ENCODE measurements around the gene MAP2K5.

The MAP2K5 gene

DNA sequence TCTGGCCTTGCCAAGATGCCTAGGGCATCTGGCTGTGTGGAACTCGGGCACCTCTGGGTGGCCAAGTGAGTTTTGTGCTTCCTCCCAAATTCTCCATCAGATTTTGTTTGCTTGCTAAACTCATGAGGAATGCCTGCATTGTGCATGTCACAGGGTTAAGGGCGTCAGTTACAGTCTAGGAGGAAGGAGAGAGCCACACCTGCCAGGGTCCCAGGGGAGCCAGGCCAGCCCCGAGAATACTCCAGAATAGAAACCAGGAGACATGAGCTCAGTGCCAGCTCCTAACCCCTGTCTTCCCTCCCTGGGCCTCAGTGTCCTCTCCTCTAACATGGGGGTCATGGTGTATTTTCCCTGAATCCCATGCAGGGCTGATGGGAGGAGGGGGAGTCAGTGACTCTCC is 260.8 kb downstream of the MAP2K5 start:
- H2AFZ ChIP-seq (ENCODE audit: low read length): no peak overlapping the region
- no peak overlapping the region for H3K4me3 ChIP-seq (ENCODE audit: low read depth, low read length, poor library complexity, severe bottlenecking)
- no peaks in the 10 kb centered on the region for H3K79me2 ChIP-seq (ENCODE audit: insufficient read depth, low read length)
- no peaks in the 10 kb centered on the region for H3K9me3 ChIP-seq (ENCODE audit: low read length)
- peaks cover 61% of the 10 kb centered on the region for H3K4me1 ChIP-seq (ENCODE audit: insufficient read depth, low read length, severe bottlenecking)
- no peak overlapping the region for H3K9ac ChIP-seq (ENCODE audit: low read length)
- TF ChIP-seq, protein P1, sequence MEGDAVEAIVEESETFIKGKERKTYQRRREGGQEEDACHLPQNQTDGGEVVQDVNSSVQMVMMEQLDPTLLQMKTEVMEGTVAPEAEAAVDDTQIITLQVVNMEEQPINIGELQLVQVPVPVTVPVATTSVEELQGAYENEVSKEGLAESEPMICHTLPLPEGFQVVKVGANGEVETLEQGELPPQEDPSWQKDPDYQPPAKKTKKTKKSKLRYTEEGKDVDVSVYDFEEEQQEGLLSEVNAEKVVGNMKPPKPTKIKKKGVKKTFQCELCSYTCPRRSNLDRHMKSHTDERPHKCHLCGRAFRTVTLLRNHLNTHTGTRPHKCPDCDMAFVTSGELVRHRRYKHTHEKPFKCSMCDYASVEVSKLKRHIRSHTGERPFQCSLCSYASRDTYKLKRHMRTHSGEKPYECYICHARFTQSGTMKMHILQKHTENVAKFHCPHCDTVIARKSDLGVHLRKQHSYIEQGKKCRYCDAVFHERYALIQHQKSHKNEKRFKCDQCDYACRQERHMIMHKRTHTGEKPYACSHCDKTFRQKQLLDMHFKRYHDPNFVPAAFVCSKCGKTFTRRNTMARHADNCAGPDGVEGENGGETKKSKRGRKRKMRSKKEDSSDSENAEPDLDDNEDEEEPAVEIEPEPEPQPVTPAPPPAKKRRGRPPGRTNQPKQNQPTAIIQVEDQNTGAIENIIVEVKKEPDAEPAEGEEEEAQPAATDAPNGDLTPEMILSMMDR (IDR thresholded peaks at IDR 0.05; ENCODE audit: low read length): peak; percentile 18; the same call in 1 of the 2 replicates
- no peak for TF ChIP-seq EZH2 (IDR thresholded peaks at IDR 0.05; ENCODE audit: borderline replicate concordance, low read length)
- H3K36me3 ChIP-seq (ENCODE audit: insufficient read depth, low read length): no peaks in the 10 kb centered on the region
- peak overlapping the region; percentile 86 for H3K27ac ChIP-seq (ENCODE audit: low read depth, low read length, poor library complexity, severe bottlenecking)
- no peaks in the 10 kb centered on the region for H4K20me1 ChIP-seq (ENCODE audit: insufficient read depth, low read length)
- no peak overlapping the region for H3K4me2 ChIP-seq (ENCODE audit: low read length)
- no peaks in the 10 kb centered on the region for H3K9me2 ChIP-seq (ENCODE audit: low read depth, low read length)
- H3F3A ChIP-seq (ENCODE audit: insufficient read depth, low read length): no peaks in the 10 kb centered on the region
- H3K27me3 ChIP-seq (ENCODE audit: insufficient read depth, low read length): no peaks in the 10 kb centered on the region

DNA sequence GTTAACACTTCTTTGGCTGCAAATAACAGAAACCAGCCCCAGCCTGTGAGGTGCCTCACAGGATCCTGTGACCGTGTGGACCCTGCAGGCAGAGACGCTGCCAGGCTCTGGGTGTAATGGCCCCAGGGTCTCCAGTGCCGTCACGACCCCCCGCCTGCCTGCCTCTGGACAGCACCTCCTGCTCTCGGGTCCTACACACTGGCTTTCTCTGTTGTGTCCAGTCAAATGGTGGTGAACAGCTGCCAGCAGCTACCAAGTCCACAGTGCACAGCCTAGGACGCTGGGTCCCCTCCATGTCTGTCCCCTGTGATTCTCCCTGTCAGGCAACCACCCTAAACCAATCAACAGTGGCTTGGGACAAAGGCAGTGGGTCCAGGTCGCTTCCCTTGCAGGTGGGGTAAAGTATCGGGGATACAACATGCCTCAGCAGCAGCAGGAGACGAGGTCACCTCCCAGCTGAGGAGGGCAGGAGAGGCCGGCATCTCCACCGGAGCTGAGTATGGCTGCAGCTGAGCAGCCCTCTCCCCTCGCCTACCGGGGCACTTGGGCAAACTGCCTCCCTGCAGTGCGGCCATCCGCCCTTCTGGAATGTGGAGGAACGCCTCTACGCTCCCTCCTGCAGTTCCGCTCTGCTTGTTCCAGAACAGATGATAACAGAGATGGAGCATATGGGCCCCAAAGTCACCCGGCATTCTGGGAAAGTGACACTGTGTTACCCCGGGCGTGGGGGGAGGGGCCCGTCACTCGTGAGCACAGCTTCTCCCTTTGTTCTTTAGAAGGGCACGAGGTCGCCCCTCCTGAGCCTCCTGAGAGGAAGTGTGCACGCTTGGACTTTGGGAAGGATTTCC is 261.7 kb downstream of the MAP2K5 start:
- H3K9ac ChIP-seq (ENCODE audit: low read length): no peak overlapping the region; the same call in 1 of the 2 replicates
- no peak for TF ChIP-seq EZH2 (IDR thresholded peaks at IDR 0.05; ENCODE audit: borderline replicate concordance, low read length)
- TF ChIP-seq, protein P1 (IDR thresholded peaks at IDR 0.05; ENCODE audit: low read length): no peak

DNA sequence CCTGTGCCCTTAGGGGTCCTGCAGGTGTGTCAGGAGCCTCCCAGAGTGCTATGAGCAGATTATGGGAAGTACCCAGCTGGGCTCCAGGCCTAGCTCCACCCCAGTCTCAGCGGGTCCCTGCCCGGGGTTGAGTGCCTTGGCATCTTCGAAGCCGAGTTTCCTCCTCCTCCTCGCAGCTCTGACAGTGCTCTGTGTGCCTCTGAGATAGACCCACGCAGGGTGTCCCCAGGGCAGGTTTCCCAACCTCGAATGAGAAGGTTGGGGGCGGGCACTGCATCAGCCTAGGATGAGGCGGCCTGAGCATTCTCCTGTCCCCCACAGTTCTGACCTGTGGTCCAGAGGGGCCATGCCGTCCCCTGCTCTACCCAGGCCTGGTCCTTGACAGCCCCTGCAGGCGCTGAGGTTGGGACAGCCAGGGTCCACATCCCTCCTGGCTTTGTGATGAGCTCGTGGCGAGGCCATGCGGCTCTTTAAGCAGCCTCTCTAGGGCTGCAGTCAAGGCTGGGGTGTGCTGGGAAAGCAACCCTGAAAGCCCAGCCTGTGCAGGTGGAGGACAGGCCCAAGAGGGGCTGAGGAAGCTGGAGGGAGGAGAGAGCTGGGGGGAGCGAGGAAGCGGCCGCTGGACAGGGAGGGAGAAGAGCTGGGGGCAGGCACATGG is 262.6 kb downstream of the MAP2K5 start:
- no peaks in the 10 kb centered on the region for H3K36me3 ChIP-seq (ENCODE audit: insufficient read depth, low read length)
- peak overlapping the region; percentile 86 for H3K27ac ChIP-seq (ENCODE audit: low read depth, low read length, poor library complexity, severe bottlenecking)
- H4K20me1 ChIP-seq (ENCODE audit: insufficient read depth, low read length): no peaks in the 10 kb centered on the region
- no peaks in the 10 kb centered on the region for H3K9me3 ChIP-seq (ENCODE audit: low read length)
- TF ChIP-seq, protein P1 (IDR thresholded peaks at IDR 0.05; ENCODE audit: low read length): no peak
- no peak for TF ChIP-seq EZH2 (IDR thresholded peaks at IDR 0.05; ENCODE audit: borderline replicate concordance, low read length)
- H2AFZ ChIP-seq (ENCODE audit: low read length): no peak overlapping the region
- H3F3A ChIP-seq (ENCODE audit: insufficient read depth, low read length): no peaks in the 10 kb centered on the region
- peaks cover 50% of the 10 kb centered on the region for H3K4me1 ChIP-seq (ENCODE audit: insufficient read depth, low read length, severe bottlenecking)
- H3K79me2 ChIP-seq (ENCODE audit: insufficient read depth, low read length): no peaks in the 10 kb centered on the region
- H3K4me3 ChIP-seq (ENCODE audit: low read depth, low read length, poor library complexity, severe bottlenecking): no peak overlapping the region
- peak overlapping the region; percentile 2; the same call in 1 of the 2 replicates for H3K4me2 ChIP-seq (ENCODE audit: low read length)
- no peaks in the 10 kb centered on the region for H3K9me2 ChIP-seq (ENCODE audit: low read depth, low read length)
- H3K9ac ChIP-seq (ENCODE audit: low read length): peak overlapping the region; percentile 49; the same call in 1 of the 2 replicates
- no peaks in the 10 kb centered on the region for H3K27me3 ChIP-seq (ENCODE audit: insufficient read depth, low read length)

More for the DNA sequence above, 261.7 kb downstream of the MAP2K5 start:
- peak overlapping the region; percentile 86 for H3K27ac ChIP-seq (ENCODE audit: low read depth, low read length, poor library complexity, severe bottlenecking)
- no peaks in the 10 kb centered on the region for H3K27me3 ChIP-seq (ENCODE audit: insufficient read depth, low read length)
- no peak overlapping the region for H3K4me3 ChIP-seq (ENCODE audit: low read depth, low read length, poor library complexity, severe bottlenecking)
- H2AFZ ChIP-seq (ENCODE audit: low read length): no peak overlapping the region
- H3K9me3 ChIP-seq (ENCODE audit: low read length): no peaks in the 10 kb centered on the region
- no peak overlapping the region for H3K4me2 ChIP-seq (ENCODE audit: low read length)
- no peaks in the 10 kb centered on the region for H3K36me3 ChIP-seq (ENCODE audit: insufficient read depth, low read length)
- H3K9me2 ChIP-seq (ENCODE audit: low read depth, low read length): no peaks in the 10 kb centered on the region
- H3F3A ChIP-seq (ENCODE audit: insufficient read depth, low read length): no peaks in the 10 kb centered on the region
- no peaks in the 10 kb centered on the region for H3K79me2 ChIP-seq (ENCODE audit: insufficient read depth, low read length)
- H3K4me1 ChIP-seq (ENCODE audit: insufficient read depth, low read length, severe bottlenecking): peaks cover 58% of the 10 kb centered on the region
- no peaks in the 10 kb centered on the region for H4K20me1 ChIP-seq (ENCODE audit: insufficient read depth, low read length)

Measured in OCI-LY1 (cell line).